ENCODE results near the gene PTPN1.
"Not testable (repeated sequence)": the region's sequence is repeated elsewhere in the genome, so short reads cannot be mapped to it uniquely, and the experiment has no call there.

PTPN1 gene

GRCh38 chr20:50615407-50615806, 105.2 kb downstream of the PTPN1 start:
- no peak for DNase-seq

DNA sequence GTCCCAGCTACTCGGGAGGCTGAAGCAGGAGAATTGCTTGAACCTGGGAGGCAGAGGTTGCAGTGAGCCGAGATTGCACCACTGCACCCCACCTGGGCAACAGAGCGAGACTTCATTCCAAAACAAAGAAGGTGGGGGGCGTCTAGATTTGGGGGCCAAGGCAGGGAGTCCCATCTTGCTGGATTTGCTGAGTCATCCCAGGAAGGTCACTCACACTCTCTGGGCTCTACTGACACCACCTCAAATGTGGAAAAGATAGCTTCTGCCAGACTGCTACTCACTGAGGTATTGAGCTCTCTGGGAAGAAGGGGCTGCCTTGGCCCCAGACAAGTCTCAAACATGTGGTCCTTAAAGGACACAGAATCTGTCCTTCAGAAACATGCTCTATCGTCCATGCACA, 106.8 kb downstream of the PTPN1 start:
- no peak for DNase-seq

DNA sequence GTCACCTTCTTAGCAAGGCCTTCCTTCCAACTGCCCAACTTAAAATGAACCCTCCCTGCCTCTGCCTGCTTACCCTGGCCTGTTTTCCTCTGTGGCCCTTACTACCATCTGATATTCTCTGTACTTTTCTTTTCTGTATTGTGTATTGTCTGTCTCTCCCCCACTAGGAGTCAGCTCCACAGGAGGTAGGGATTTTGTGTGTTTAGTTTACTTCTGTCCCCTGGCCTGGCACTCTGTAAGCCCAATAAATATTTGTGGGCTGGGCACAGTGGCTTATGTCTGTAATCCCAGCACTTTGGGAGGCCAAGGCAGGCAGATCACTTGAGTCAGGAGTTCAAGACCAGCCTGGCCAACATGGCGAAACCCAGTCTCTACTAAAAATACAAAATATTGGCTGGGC, 108.4 kb downstream of the PTPN1 start:
- DNase-seq: no peak

- not testable (repeated sequence) for DNase-seq
Observed at GRCh38 chr20:50620459-50620858, 110.3 kb downstream of the PTPN1 start.

GRCh38 chr20:50621068-50621665, 111.0 kb downstream of the PTPN1 start:
- no peak for DNase-seq

DNA sequence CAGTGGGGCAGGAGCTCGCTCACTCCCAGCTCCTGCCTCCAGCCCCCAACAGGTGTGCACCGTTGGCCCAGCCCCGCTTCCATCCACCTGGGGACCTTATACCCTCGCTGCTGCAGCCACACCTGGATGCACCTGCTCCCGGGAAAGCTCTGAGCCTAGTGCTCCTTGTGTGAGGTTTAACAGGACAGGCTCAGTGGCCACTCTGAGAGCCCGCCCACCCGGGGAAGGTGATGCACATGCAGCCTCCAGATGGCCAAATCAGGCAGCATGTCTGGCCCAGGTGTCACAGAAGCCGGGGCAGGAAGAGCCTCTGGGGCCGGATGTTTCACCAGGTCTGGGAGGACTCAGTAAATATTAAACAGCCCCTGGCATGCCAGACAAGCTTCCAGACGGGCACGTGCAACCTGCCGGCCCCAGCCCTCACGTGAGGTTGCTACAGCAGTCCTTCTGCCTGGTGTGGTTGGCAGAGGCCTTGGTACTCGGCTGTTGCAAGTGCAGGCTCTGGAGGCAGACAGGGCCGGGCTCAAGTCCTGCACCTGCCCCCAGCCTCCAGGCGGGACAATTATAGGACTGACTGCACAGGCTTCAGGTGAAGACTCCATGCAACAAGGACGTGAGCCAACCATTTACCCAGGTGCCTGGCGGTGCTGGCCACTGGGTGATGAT, 114.3 kb downstream of the PTPN1 start:
- DNase-seq: no peak

- DNase-seq: no peak
Observed at GRCh38 chr20:50625986-50626677, 115.9 kb downstream of the PTPN1 start.

- no peak for DNase-seq
Observed at GRCh38 chr20:50627747-50628146, 117.6 kb downstream of the PTPN1 start.

- DNase-seq: no peak
Observed at GRCh38 chr20:50628332-50628731, 118.1 kb downstream of the PTPN1 start.

GRCh38 chr20:50628853-50629669, 118.9 kb downstream of the PTPN1 start:
- no peak for DNase-seq

DNA sequence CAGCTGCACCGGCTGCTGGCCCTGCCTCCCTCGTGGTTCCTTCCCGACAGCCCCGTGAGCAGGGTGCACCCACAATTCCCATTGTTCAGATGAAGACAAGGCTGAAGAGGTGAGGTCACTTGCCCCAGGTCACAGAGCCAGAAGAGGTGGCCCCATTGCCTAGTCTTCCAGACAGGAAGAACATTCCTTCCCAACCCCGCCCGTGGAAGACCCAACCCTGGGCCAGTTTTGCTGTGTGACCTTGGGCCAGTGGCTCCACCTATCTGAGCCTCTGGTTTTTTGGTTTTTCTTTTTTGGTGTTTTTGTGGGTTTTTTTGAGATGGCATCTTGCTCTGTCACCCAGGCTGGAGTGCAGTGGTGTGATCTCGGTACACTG, 119.5 kb downstream of the PTPN1 start:
- DNase-seq: no peak

DNA sequence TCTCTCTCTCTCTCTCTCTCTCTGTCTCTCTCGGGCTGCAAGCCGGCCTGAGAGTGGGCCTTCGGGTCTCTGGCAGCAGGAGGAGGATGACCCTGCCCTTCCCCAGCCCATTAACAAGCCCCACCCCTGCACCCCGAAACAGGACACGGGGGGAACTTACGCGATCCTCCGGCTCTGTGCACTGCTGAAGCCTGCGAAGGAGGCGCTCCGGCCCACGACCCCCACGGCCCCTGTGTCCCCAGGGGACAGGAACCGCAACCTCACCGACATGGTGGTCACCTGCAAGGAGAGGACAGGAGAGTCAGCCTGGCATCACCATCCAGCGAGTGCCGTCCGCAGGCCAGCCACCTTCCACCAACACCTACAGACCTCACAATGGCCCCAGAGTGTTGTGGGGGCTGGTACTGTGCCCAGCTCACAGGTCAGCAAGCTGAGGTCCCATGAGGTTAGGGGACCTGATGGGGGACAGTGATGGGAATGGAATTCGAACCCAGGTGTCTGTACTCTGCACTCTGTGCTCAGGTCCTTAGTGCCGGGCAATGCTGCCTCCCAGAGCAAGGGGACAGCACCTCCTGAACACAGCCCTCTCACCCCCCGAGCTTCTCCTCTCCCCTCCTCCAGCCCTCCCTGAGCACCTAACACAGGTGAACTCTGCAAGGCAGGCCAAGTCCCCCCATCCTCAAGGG, 120.5 kb downstream of the PTPN1 start:
- no peak for DNase-seq

GRCh38 chr20:50632236-50632635, 122.1 kb downstream of the PTPN1 start:
- DNase-seq: no peak

- DNase-seq: no peak
Observed at GRCh38 chr20:50632701-50633100, 122.5 kb downstream of the PTPN1 start.

DNA sequence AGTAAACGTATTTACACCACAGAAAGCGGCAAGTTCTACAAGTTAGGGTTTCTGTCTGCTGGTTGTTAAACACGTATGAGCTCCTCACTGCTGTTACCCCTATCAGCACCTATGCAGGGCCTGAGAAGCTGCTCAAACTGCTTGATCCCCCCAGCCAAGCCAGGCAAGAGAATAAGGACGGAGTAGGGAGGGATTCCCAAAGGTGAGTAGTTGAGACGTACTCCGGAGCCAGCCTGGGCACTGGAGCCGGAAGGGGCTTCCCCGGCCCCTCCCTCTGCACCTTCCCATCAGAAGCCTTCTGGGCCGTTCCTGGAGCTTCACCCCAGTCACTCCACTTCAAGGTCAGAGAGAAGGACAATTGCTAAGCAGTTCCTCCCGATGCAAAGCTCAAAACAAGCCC, 123.2 kb downstream of the PTPN1 start:
- no peak for DNase-seq

DNA sequence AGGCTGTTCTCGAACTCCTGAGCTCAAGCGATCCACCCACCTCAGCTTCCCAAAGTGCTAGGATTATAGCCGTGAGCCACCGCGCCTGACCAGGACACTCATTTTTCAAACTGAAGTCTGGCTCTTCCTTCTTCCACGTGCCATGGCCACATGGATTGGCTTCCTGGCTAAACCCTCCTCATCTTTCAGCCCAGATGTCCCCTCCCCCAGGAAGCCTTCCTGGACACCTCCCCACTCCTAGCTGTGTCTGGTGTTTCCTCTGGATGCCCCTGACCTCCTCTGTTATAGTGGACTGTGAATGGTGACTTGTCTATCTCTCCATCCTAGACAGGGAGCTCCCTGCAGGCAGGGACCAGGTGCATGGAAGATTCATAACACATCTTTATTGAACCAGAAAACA, 124.0 kb downstream of the PTPN1 start:
- no peak for DNase-seq

All from AML-193 (cell line).